ENCODE measurements around the gene ATP6V0D1.

The ATP6V0D1 gene

GRCh38 chr16:67460168-67460567, 20.8 kb downstream of the ATP6V0D1 start:
- no peaks in the 10 kb centered on the region for H3K9me3 Mint-ChIP-seq

GRCh38 chr16:67459861-67460150, 21.2 kb downstream of the ATP6V0D1 start:
- H3K27me3 Mint-ChIP-seq = no peaks in the 10 kb centered on the region
- H3K27ac Mint-ChIP-seq = no peak overlapping the region
- no peaks in the 10 kb centered on the region for H3K36me3 Mint-ChIP-seq
- no peaks in the 10 kb centered on the region for H3K9me3 Mint-ChIP-seq
- no peak overlapping the region for H3K4me3 Mint-ChIP-seq
- peaks cover 17% of the 10 kb centered on the region for H3K4me1 Mint-ChIP-seq

More at GRCh38 chr16:67460168-67460567, 20.8 kb downstream of the ATP6V0D1 start:
- H3K4me3 Mint-ChIP-seq = no peak overlapping the region
- H3K4me1 Mint-ChIP-seq = peaks cover 17% of the 10 kb centered on the region
- peak overlapping the region; percentile 2 for H3K27ac Mint-ChIP-seq
- no peaks in the 10 kb centered on the region for H3K36me3 Mint-ChIP-seq
- H3K27me3 Mint-ChIP-seq = no peaks in the 10 kb centered on the region

GRCh38 chr16:67459066-67459860, 21.7 kb downstream of the ATP6V0D1 start:
- H3K9me3 Mint-ChIP-seq = no peaks in the 10 kb centered on the region
- no peak overlapping the region for H3K27ac Mint-ChIP-seq
- H3K36me3 Mint-ChIP-seq = no peaks in the 10 kb centered on the region

GRCh38 chr16:67458121-67458641, 22.8 kb downstream of the ATP6V0D1 start:
- Mint-ChIP-seq H3K36me3 (no peaks in the 10 kb centered on the region), H3K27me3 (no peaks in the 10 kb centered on the region), H3K4me3 (no peak overlapping the region), H3K9me3 (no peaks in the 10 kb centered on the region), H3K27ac (no peak overlapping the region), H3K4me1 (peaks cover 17% of the 10 kb centered on the region)

More at GRCh38 chr16:67459066-67459860, 21.7 kb downstream of the ATP6V0D1 start:
- H3K27me3 Mint-ChIP-seq = no peaks in the 10 kb centered on the region
- H3K4me3 Mint-ChIP-seq = no peak overlapping the region
- H3K4me1 Mint-ChIP-seq = peaks cover 17% of the 10 kb centered on the region

- Mint-ChIP-seq H3K36me3 (no peaks in the 10 kb centered on the region), H3K9me3 (no peaks in the 10 kb centered on the region), H3K4me1 (peaks cover 17% of the 10 kb centered on the region)
Measured at GRCh38 chr16:67457611-67458010, 23.3 kb downstream of the ATP6V0D1 start.

GRCh38 chr16:67456391-67457081, 24.4 kb downstream of the ATP6V0D1 start:
- Mint-ChIP-seq H3K9me3 (no peaks in the 10 kb centered on the region), H3K36me3 (no peaks in the 10 kb centered on the region), H3K4me1 (peaks cover 17% of the 10 kb centered on the region), H3K4me3 (no peak overlapping the region), H3K27ac (no peak overlapping the region), H3K27me3 (no peaks in the 10 kb centered on the region)

More at GRCh38 chr16:67457611-67458010, 23.3 kb downstream of the ATP6V0D1 start:
- no peaks in the 10 kb centered on the region for H3K27me3 Mint-ChIP-seq
- H3K27ac Mint-ChIP-seq = no peak overlapping the region
- H3K4me3 Mint-ChIP-seq = no peak overlapping the region

- peaks cover 17% of the 10 kb centered on the region for H3K4me1 Mint-ChIP-seq
- no peak overlapping the region for H3K4me3 Mint-ChIP-seq
- no peaks in the 10 kb centered on the region for H3K9me3 Mint-ChIP-seq
- no peak overlapping the region for H3K27ac Mint-ChIP-seq
- H3K27me3 Mint-ChIP-seq = no peaks in the 10 kb centered on the region
- H3K36me3 Mint-ChIP-seq = no peaks in the 10 kb centered on the region
Measured at GRCh38 chr16:67454852-67455251, 26.1 kb downstream of the ATP6V0D1 start.

GRCh38 chr16:67454104-67454503, 26.9 kb downstream of the ATP6V0D1 start:
- no peaks in the 10 kb centered on the region for H3K36me3 Mint-ChIP-seq
- no peak overlapping the region for H3K4me3 Mint-ChIP-seq
- H3K9me3 Mint-ChIP-seq = no peaks in the 10 kb centered on the region

GRCh38 chr16:67451704-67452435, 29.1 kb downstream of the ATP6V0D1 start:
- Mint-ChIP-seq H3K27me3 (no peaks in the 10 kb centered on the region), H3K27ac (no peak overlapping the region), H3K4me1 (peaks cover 8% of the 10 kb centered on the region), H3K9me3 (no peaks in the 10 kb centered on the region), H3K4me3 (no peak overlapping the region), H3K36me3 (no peaks in the 10 kb centered on the region)

More at GRCh38 chr16:67454104-67454503, 26.9 kb downstream of the ATP6V0D1 start:
- peaks cover 17% of the 10 kb centered on the region for H3K4me1 Mint-ChIP-seq
- no peak overlapping the region for H3K27ac Mint-ChIP-seq
- no peaks in the 10 kb centered on the region for H3K27me3 Mint-ChIP-seq

- peaks cover 1% of the 10 kb centered on the region for H3K4me1 Mint-ChIP-seq
- H3K4me3 Mint-ChIP-seq = no peak overlapping the region
Measured at GRCh38 chr16:67451061-67451703, 29.8 kb downstream of the ATP6V0D1 start.

GRCh38 chr16:67449739-67450138, 31.2 kb downstream of the ATP6V0D1 start:
- H3K4me1 Mint-ChIP-seq = no peaks in the 10 kb centered on the region
- no peak overlapping the region for H3K27ac Mint-ChIP-seq
- H3K9me3 Mint-ChIP-seq = no peaks in the 10 kb centered on the region
- H3K27me3 Mint-ChIP-seq = no peaks in the 10 kb centered on the region
- H3K36me3 Mint-ChIP-seq = no peaks in the 10 kb centered on the region
- H3K4me3 Mint-ChIP-seq = no peak overlapping the region

More at GRCh38 chr16:67451061-67451703, 29.8 kb downstream of the ATP6V0D1 start:
- no peak overlapping the region for H3K27ac Mint-ChIP-seq
- no peaks in the 10 kb centered on the region for H3K9me3 Mint-ChIP-seq
- no peaks in the 10 kb centered on the region for H3K27me3 Mint-ChIP-seq
- no peaks in the 10 kb centered on the region for H3K36me3 Mint-ChIP-seq

- no peak overlapping the region for H3K27ac Mint-ChIP-seq
- no peak overlapping the region for H3K4me3 Mint-ChIP-seq
- no peaks in the 10 kb centered on the region for H3K27me3 Mint-ChIP-seq
- H3K36me3 Mint-ChIP-seq = no peaks in the 10 kb centered on the region
- H3K4me1 Mint-ChIP-seq = no peaks in the 10 kb centered on the region
- no peaks in the 10 kb centered on the region for H3K9me3 Mint-ChIP-seq
Measured at GRCh38 chr16:67449336-67449735, 31.6 kb downstream of the ATP6V0D1 start.

GRCh38 chr16:67448580-67448979, 32.4 kb downstream of the ATP6V0D1 start:
- no peaks in the 10 kb centered on the region for H3K9me3 Mint-ChIP-seq
- no peaks in the 10 kb centered on the region for H3K36me3 Mint-ChIP-seq
- H3K4me1 Mint-ChIP-seq = no peaks in the 10 kb centered on the region
- no peak overlapping the region for H3K4me3 Mint-ChIP-seq
- no peak overlapping the region for H3K27ac Mint-ChIP-seq
- no peaks in the 10 kb centered on the region for H3K27me3 Mint-ChIP-seq

GRCh38 chr16:67447508-67448076, 33.4 kb downstream of the ATP6V0D1 start:
- Mint-ChIP-seq H3K27ac (no peak overlapping the region), H3K36me3 (no peaks in the 10 kb centered on the region), H3K27me3 (no peaks in the 10 kb centered on the region), H3K4me3 (no peak overlapping the region), H3K9me3 (no peaks in the 10 kb centered on the region), H3K4me1 (no peaks in the 10 kb centered on the region)

- Mint-ChIP-seq H3K9me3 (no peaks in the 10 kb centered on the region), H3K36me3 (no peaks in the 10 kb centered on the region), H3K27me3 (no peaks in the 10 kb centered on the region), H3K4me1 (no peaks in the 10 kb centered on the region), H3K27ac (no peak overlapping the region), H3K4me3 (no peak overlapping the region)
Measured at GRCh38 chr16:67446968-67447507, 33.9 kb downstream of the ATP6V0D1 start.

All from activated naive CD4-positive, alpha-beta T cell treated with anti-CD3 and anti-CD28 coated beads, Interleukin-2, amount 50 U/mL, for 24 hours (primary cell).